Erythroblast (primary cell): ENCODE measurements around the gene C1orf116.

Experiments used
- GATA1 ChIP-seq: IDR thresholded peaks from 2 replicates; pipeline ENCODE4 v1.6.1; 2011; ENCODE audit warnings: low read depth, mild to moderate bottlenecking, control low read depth, low read length, moderate library complexity
- POLR2A ChIP-seq: IDR thresholded peaks from 2 replicates; pipeline ENCODE4 v1.6.1; 2011; ENCODE audit warnings: mild to moderate bottlenecking, low read length

DNA sequence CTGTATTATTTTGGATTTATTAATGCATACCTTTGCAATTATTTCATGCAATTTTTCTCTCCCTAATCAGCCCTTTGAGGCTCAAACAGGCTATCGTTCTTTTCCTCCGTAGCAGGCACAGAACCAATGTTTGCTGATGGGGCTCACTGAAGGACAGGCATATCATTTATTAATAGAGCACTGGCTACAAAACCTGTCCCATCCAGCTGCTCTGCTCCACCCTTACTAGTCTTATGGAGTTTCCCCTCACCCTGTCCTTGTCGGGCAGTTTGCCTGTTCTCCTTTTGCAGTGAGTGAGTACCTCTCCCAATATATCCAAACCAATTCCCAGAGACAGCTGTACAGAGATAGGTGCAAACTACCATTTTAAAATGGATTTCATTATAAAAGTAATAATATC is 45.7 kb downstream of the C1orf116 start:
- TF ChIP-seq POLR2A (no peak), GATA1 (no peak)
